Upper lobe of right lung (tissue), 1 donor: ENCODE results near the gene RRP8. TPM values are rescaled to one million over a fixed set of nuclear protein-coding genes. Genes with fewer than 3 reads are reported as not detected.

Source experiments
- ATAC-seq: fragments of 200-7000 bp; cut with Tn5 transposase; one replicate; pipeline ENCODE4 v1.9.1; 2020; ENCODE audit warnings: mild to moderate bottlenecking, moderate library complexity
- DNase-seq: peaks from one replicate; pipeline ENCODE4 v3.0.0-alpha.2; 2020
- H3K27ac ChIP-seq: fragments of 200-600 bp; one replicate; pipeline ENCODE4 v1.8.0; 2022
- H3K27me3 ChIP-seq: fragments of 200-600 bp; one replicate; pipeline ENCODE4 v1.8.0; 2022; ENCODE audit warnings: mild to moderate bottlenecking
- H3K36me3 ChIP-seq: fragments of 200-600 bp; one replicate; pipeline ENCODE4 v1.8.0; 2022
- H3K4me1 ChIP-seq: fragments of 200-600 bp; one replicate; pipeline ENCODE4 v1.8.0; 2022
- H3K4me3 ChIP-seq: fragments of 200-600 bp; one replicate; pipeline ENCODE4 v1.8.0; 2022; ENCODE audit warnings: mild to moderate bottlenecking
- H3K9me3 ChIP-seq: fragments of 200-600 bp; one replicate; pipeline ENCODE4 v1.8.0; 2022
- CTCF ChIP-seq: fragments of 200-600 bp; IDR thresholded peaks from one replicate; pipeline ENCODE4 v1.8.0; 2022; ENCODE audit warnings: antibody characterized with exemption
- intact Hi-C: fragments of 100-400 bp; cut with DNase I; formaldehyde crosslinking; loops from one replicate; pipeline ENCODE4 v1.11.0; 2022
- total RNA-seq: library from RNA; stranded (reverse); fragmentation: NEBNext Ultra II Directional; extraction: Animal tissue kit (Norgen Biotek cat#: 25700); gene quantifications from one replicate; pipeline ENCODE4 v1.2.1, GENCODE V29; 2021
- donor health status: DM: no; HTN: yes; CAD: no; lungs with severe emphysema.

RRP8 gene
- total RNA-seq, 1 donor from 2014 or later = 17.9 TPM

DNA sequence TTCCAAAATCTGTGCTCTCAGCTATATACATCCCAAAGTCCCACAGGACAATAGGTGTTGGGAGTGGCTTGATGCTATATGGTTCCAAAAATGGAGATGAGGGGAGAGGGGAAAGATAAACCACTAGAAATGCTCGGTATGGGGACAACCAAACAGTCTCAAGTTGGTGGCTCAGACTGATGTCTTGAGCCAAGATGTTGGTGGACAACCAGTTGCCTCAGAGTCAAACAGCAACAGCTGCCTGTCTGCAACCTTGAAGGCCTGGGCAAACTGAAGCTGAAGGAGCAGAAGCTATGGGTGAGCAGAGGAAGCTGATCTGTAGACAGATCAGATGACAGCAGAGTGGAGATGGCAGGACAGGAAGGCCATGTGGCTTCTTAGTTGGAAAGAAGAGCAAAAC is 4.0 kb downstream of the RRP8 start:
- peaks cover 64% of the 10 kb centered on the region for H3K36me3 ChIP-seq
- no peak overlapping the region for H3K4me3 ChIP-seq
- ATAC-seq = no peak
- DNase-seq = no peak
- no peaks in the 10 kb centered on the region for H3K27me3 ChIP-seq
- H3K27ac ChIP-seq = no peak overlapping the region
- H3K9me3 ChIP-seq = no peaks in the 10 kb centered on the region
- intact Hi-C loops = no loop called here
- no peak for TF ChIP-seq CTCF
- peaks cover 12% of the 10 kb centered on the region for H3K4me1 ChIP-seq

- H3K4me1 ChIP-seq = peaks cover 12% of the 10 kb centered on the region
- H3K27me3 ChIP-seq = no peaks in the 10 kb centered on the region
- DNase-seq (no peak), ATAC-seq (no peak)
- peaks cover 64% of the 10 kb centered on the region for H3K36me3 ChIP-seq
- intact Hi-C loops = no loop called here
- no peak overlapping the region for H3K27ac ChIP-seq
- no peak overlapping the region for H3K4me3 ChIP-seq
- no peak for TF ChIP-seq CTCF
- no peaks in the 10 kb centered on the region for H3K9me3 ChIP-seq
Observed at GRCh38 chr11:6598555-6598954, 4.9 kb downstream of the RRP8 start.

DNA sequence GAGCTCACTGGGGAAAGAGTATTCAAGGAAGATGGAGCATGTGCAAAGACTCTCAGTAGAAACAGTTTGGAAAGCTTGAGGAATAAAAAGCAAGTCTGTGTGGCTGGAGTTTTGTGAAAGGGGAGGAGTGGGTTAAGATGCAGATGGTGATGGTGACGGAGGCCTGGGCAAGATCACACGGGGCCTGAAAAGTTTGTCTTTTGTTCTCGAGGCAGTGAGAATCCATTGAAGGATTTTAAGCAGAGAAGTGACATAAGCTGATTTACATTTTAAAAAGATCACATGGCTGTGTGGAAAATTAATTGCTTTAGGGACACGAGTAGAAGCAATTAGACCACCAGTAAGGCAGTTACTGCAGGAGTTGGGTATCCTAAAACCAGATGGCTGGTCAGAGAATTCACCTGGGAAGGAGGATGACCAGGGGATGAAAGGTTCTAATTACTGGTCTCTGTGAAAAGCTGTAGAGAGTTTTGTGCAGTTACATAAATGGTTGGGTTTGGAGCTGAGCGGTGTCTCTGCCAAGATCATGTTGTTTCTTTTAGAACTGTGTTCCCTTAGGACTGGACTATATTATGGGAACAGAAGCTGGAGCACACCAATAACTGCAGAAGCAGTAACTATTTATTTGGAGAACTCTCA is 7.1 kb downstream of the RRP8 start:
- intact Hi-C loops = no loop called here
- no peaks in the 10 kb centered on the region for H3K27me3 ChIP-seq
- no peaks in the 10 kb centered on the region for H3K4me1 ChIP-seq
- DNase-seq (no peak), ATAC-seq (no peak)
- no peak for TF ChIP-seq CTCF
- H3K27ac ChIP-seq = no peak overlapping the region
- H3K9me3 ChIP-seq = no peaks in the 10 kb centered on the region
- no peak overlapping the region for H3K4me3 ChIP-seq
- H3K36me3 ChIP-seq = peaks cover 66% of the 10 kb centered on the region

- DNase-seq = no peak
- H3K4me1 ChIP-seq = no peaks in the 10 kb centered on the region
- H3K27me3 ChIP-seq = no peaks in the 10 kb centered on the region
- intact Hi-C loops = no loop called here
- peaks cover 45% of the 10 kb centered on the region for H3K36me3 ChIP-seq
- no peak for TF ChIP-seq CTCF
- ATAC-seq = no peak
- no peak overlapping the region for H3K27ac ChIP-seq
- H3K9me3 ChIP-seq = no peaks in the 10 kb centered on the region
- H3K4me3 ChIP-seq = no peak overlapping the region
Observed at GRCh38 chr11:6594142-6594768, 9.2 kb downstream of the RRP8 start.

DNA sequence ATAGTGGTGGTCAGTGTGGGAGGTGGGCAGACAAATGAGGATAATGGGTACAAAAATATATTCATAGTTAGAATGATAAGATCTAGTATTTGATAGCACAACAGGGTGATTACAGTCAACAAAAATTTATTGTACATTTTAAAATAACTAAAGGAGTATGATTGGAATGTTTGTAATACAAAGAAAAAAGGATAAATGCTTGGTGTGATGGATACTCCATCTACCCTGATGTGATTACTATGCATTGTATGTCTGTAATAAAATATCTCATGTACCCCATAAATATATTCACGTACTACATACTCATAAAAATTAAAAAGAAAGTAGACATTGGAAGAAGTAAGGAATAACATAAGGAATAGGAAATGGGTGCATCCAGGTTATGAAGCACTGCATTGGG is 15.4 kb downstream of the RRP8 start:
- Histone ChIP-seq H3K4me1 (no peaks in the 10 kb centered on the region), H3K9me3 (peaks cover 12% of the 10 kb centered on the region), H3K27me3 (no peaks in the 10 kb centered on the region), H3K4me3 (no peak overlapping the region), H3K36me3 (peaks cover 8% of the 10 kb centered on the region), H3K27ac (no peak overlapping the region)
- no peak for DNase-seq
- no peak for ATAC-seq
- no peak for TF ChIP-seq CTCF
- intact Hi-C loops = no loop called here
